GM21423 (cell line): ENCODE data around the gene OR5C1.
"Not testable (repeated sequence)": the region's sequence is repeated elsewhere in the genome, so short reads cannot be mapped to it uniquely, and the experiment has no call there.

Experiments
- ATAC-seq: cut with Tn5 transposase; IDR thresholded peaks from one replicate; pipeline ENCODE4 v1.9.1; 2021; ENCODE audit warnings: mild to moderate bottlenecking, moderate library complexity; ENCODE audit not compliant: unreplicated experiment

Gene OR5C1

DNA sequence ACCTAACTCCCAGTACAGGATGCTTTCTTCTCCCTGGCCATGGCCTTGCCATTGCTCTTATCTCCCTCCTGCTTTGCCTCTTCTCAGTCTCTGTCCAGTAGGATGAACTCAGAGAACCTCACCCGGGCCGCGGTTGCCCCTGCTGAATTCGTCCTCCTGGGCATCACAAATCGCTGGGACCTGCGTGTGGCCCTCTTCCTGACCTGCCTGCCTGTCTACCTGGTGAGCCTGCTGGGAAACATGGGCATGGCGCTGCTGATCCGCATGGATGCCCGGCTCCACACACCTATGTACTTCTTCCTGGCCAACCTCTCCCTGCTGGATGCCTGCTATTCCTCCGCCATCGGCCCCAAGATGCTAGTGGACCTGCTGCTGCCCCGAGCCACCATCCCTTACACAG, at the start of gene OR5C1:
OR5C1 (plus strand) TSS at position 103 of the 400 bp plus-strand sequence; CDS start at position 103, 0 bp downstream.
- ATAC-seq: no peak

GRCh38 chr9:122742003-122742402, 46.7 kb upstream of the OR5C1 start, which contains the start of gene OR1L6:
Gene OR1L6 (plus strand): TSS chr9:122742303. CDS start chr9:122749848, 7,545 bp downstream.
- no peak for ATAC-seq

GRCh38 chr9:122754825-122755224, 33.9 kb upstream of the OR5C1 start:
- ATAC-seq: no peak

DNA sequence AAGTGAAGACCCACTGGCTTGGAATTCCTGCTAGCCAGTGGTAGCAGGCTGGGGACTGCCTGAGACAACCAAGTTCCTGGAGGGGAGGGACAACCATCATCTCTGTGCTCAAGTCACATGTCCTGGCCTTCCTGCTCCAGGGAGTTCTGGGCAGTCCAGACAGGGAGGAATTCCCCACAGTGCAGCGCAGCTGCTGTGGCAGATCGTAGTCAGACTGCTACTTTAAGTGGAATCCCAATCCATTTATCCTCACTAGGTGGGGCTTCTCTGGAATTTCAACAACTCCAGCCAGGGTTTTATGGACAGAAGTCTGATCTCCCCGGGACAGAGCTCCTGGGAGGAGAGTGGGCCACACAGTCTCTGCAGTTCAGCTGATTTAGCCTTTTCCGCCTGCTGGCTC, 20.9 kb upstream of the OR5C1 start:
- ATAC-seq: no peak

DNA sequence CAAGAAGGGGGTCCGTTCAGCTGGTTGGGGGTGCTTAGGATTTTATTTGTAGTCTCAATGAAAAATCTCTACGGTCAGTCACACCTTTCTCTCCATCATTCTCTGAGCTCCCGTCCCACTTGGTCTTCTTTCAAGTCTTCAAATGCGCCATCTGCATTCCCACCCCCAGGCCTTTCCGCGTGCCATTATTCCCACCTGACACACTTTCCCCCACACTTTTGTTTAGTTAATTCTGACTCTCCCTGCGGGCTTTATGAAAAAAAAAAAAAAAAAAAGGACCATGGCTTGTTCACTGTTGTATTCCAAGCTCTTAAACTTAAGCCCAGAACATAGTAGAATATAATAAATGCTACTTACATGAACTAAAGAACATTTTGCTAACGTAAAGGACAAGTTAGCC, 11.7 kb upstream of the OR5C1 start:
- no peak for ATAC-seq

DNA sequence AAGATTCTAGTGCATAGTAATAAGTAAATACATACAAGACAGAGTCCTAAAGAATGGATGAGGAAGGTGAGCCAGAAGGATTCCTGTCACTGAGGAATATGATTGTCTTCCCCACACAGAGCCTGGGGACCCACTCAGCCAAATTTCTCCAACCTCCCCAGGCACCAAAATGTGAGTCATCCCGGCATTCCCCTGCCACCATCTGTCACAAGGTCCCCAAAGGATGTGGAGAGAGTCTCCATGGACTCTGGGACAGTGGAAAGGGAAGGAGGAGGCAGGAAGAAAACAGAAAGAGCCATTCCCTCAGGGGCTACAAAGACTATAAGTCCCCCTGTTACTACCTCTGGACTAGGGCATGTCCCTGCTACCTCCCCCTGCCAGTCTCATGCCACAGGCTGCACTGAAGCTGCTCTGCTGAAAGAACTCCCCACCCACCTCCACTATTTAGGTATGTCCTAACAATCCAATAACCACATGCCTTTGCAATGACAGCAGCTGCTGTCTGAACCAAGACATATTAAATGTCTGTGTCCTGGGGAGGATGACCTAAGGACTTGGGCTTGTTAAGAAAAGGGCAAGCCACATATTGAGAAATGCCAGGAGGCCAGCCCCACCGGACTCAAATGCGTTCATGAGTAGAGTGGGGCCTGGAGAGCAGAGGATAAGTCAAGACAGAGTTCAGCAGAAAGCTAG, 10.7 kb upstream of the OR5C1 start:
- ATAC-seq: no peak

DNA sequence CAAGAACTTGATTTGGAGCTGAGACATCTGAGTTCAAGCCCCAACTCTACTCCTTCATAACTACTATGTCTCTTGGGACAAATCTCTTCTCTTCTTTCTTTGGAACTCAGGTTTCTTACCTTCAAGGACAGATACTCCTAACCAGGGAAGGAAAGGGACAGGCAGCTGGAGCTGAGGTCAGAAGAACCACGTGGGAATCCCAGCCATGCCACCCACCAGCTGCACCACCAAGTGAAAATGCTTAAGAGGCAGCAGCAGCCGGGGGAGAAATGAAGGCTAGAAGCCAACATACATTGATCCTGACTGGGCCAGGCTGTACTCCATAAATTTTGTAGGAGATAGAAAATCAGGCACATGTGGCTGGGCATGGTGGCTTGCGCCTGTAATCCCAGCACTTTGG, 9.6 kb upstream of the OR5C1 start:
- ATAC-seq: no peak

- ATAC-seq: no peak
Measured at GRCh38 chr9:122780026-122780425, 8.7 kb upstream of the OR5C1 start.

DNA sequence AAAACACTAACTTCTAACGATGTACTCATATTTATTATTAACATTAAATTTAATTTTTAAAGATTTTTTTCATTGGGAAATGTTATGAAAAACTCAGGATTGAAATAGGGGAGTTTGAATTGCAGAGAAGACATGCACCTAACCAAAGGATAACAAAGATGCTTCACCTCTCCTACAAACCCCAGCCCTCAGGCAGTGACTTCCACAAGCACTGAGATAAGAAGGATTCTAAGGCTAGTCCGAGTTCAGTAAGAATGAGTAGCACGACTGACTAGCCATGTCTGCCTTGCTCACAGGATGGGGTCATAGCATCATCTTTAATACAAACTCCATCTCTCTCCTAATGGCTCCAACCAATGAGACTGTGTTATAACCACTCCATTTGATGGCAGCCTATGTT, 7.1 kb upstream of the OR5C1 start:
- ATAC-seq: no peak

DNA sequence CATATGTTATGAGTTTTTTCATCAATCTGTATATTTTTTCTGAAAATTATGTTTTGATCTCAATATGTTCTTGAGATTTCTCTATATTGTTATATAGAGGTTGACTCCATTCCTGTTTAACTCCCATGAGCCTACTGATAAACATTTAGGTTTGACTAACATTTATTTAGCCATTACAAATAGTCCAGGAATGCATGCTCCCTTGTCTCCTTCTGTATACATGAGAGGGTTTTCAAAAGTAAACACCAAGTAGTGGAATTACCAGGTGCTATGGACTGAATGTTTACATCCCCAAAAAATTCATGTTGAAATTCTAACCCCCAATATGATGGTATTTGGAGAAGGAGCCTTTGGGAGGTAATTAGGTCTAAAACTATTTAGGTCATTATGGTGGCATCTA, 3.5 kb upstream of the OR5C1 start:
- no peak for ATAC-seq

- no peak for ATAC-seq
Measured at GRCh38 chr9:122786338-122786737, 2.4 kb upstream of the OR5C1 start.

DNA sequence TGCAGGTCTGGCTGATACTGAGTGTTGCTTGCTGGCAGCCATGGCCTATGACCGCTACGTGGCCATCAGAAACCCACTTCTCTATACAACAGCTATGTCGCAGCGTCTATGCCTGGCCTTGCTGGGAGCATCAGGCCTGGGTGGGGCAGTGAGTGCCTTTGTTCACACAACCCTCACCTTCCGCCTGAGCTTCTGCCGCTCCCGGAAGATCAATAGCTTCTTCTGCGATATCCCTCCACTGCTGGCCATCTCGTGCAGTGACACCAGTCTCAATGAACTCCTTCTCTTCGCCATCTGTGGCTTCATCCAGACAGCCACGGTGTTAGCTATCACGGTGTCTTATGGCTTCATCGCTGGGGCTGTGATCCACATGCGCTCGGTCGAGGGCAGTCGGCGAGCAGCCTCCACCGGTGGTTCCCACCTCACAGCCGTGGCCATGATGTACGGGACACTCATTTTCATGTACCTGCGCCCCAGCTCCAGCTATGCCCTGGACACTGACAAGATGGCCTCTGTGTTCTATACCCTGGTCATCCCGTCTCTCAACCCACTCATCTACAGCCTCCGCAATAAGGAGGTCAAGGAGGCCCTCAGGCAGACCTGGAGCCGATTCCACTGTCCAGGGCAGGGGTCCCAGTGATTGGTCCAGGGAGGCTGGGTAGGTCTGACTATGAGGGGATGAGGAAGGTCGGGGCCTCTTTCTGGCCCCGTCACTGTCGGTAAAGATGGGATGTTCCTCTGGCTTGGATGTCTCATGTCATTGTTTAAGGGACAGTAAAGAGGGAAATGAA, 718 bp downstream of the OR5C1 start:
- no peak for ATAC-seq

GRCh38 chr9:122791872-122792669, 3.3 kb downstream of the OR5C1 start:
- no peak for ATAC-seq

- no peak for ATAC-seq
Measured at GRCh38 chr9:122797316-122798063, 8.8 kb downstream of the OR5C1 start.

DNA sequence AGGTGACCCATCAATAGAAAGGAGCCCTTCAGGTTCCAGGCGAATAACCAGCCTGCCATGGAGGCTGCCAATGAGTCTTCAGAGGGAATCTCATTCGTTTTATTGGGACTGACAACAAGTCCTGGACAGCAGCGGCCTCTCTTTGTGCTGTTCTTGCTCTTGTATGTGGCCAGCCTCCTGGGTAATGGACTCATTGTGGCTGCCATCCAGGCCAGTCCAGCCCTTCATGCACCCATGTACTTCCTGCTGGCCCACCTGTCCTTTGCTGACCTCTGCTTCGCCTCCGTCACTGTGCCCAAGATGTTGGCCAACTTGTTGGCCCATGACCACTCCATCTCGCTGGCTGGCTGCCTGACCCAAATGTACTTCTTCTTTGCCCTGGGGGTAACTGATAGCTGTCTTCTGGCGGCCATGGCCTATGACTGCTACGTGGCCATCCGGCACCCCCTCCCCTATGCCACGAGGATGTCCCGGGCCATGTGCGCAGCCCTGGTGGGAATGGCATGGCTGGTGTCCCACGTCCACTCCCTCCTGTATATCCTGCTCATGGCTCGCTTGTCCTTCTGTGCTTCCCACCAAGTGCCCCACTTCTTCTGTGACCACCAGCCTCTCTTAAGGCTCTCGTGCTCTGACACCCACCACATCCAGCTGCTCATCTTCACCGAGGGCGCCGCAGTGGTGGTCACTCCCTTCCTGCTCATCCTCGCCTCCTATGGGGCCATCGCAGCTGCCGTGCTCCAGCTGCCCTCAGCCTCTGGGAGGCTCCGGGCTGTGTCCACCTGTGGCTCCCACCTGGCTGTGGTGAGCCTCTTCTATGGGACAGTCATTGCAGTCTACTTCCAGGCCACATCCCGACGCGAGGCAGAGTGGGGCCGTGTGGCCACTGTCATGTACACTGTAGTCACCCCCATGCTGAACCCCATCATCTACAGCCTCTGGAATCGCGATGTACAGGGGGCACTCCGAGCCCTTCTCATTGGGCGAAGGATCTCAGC, 11.6 kb downstream of the OR5C1 start, which contains the start of gene OR1K1:
OR1K1 (plus strand) TSS at position 58 of the 995 bp plus-strand sequence; CDS start at position 58, 0 bp downstream.
- no peak for ATAC-seq

- ATAC-seq: no peak
Measured at GRCh38 chr9:122806661-122807060, 17.9 kb downstream of the OR5C1 start.

DNA sequence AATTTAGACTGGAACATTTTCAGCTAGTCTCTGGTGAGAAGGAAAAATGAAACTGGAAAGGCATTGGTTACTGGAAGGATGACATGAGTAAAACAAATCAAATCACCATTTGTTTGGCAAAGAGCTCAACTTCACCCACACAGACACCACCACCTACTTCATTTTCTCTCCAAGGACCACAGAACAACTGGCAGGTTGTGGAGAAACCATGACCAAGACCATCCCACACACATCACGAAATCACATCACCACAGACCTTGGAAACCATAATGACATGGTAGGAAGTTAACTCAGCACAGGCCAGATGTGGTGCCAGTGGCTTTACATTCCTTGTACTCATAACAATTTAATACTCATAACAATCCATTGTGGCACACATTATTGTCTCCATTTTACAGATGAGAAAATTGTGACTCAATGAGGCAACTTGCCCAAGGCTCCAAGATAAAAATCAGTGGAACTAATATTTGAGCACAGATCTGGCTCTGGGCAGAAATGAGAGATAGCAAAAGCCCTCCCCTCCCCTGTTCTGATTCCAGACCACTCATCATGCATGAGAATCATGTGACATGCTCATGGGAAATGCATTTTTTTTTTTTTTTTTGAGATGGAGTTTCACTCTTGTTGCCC, 18.7 kb downstream of the OR5C1 start:
- no peak for ATAC-seq

- ATAC-seq: no peak
Measured at GRCh38 chr9:122808141-122808540, 19.4 kb downstream of the OR5C1 start.

DNA sequence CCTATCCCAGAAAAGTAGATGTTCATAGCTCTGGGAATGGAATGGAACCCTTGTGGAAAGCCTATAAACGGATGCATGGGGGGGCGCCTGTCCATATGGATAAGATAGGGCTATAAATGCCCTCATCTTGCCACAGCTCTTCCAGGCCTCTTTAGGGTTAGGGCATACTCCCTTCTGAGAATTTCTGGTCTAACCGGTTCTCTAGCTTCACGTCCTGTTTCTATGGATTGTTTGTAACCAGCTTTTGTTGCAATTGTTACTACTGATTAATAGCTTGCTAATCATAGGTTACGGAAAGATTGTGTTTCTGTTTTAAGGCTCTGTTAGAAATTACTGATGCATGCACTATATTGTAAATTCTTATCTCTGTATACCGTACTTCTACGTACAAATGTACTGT, 20.5 kb downstream of the OR5C1 start:
- ATAC-seq: not testable (repeated sequence)
